Skin epidermis (tissue), 12 donors: ENCODE measurements around the gene ARHGAP8.

Source experiments
- H3K27ac ChIP-seq, 21 experiments: fragments of 200-600 bp; sonication (generic) in 11 of 21; one replicate each; pipeline ENCODE4 v1.5.0; 2020; ENCODE audit warnings: mild to moderate bottlenecking in 3 of 21, inconsistent platforms in 2 of 21, moderate library complexity in 2 of 21
- H3K4me3 ChIP-seq, 7 experiments: fragments of 200-600 bp; sonication (generic) in 2 of 7; one replicate each; pipeline ENCODE4 v1.5.0; 2020; ENCODE audit warnings: inconsistent platforms in 2 of 7, mild to moderate bottlenecking in 2 of 7, moderate library complexity in 1 of 7

The ARHGAP8 gene

DNA sequence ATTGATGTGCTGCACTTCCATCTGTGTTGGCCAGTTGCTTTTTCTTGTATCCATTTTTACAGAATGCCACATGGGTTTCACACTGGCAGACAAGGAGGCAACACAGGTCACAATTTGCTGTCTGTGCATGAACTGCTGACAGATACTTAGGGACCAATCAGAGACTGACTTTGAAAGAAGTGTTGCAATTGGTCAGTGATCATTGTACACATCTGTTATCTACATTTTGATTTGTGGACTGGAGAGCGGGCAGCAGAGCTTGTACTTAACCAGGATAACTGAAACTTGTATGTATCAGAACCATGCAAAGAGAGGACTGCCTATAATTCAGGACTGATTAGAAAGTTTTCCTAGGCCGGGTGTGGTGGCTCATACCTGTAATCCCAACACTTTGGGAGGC is 28.6 kb upstream of the ARHGAP8 start:
- Histone ChIP-seq H3K27ac (no peak overlapping the region), H3K4me3 (no peak overlapping the region)

DNA sequence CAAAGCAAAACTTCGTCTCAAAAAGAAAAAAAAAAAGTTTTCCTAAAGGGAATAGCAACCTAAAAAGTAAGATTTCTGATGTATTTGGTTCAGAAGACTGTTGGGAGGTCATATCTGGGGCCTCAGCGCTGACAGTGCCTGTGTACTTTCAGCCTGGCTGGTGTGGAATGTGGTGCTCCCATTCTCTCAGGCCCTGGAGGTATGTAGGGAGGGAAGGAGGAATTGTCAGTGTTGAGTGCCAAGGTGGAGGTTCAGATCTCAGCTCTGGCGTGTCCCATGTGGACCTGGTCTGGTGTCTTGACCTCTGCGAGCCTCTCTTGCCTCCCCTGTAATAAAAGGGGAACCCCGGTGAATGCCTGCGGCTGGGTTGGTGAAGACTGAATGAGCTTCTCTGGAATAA is 28.0 kb upstream of the ARHGAP8 start:
- H3K4me3 ChIP-seq, result no peak overlapping the region

DNA sequence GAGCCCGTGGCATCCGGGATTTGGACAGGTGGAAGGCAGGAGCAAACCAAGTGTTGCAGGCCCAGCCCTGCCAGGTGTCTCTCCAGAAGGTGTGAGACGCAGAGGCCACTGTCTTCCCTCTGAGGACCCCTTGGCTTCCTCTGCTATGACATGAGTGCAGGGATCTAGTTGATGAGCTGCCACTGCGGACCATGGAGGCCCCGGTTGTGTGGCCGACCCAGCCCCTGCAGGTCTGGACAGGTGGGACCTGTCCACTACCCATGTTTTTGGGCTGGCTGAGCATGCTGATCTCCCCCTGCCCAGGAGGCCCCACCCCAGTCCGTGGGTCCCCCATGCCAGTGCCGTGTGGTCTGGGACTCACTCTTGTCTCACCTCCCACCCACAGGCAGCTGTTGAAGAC is 27.5 kb upstream of the ARHGAP8 start:
- no peak overlapping the region for H3K4me3 ChIP-seq
- H3K27ac ChIP-seq, result no peak overlapping the region

More for the DNA sequence above, 28.0 kb upstream of the ARHGAP8 start:
- no peak overlapping the region for H3K27ac ChIP-seq

GRCh38 chr22:44726439-44726838 is 25.9 kb upstream of the ARHGAP8 start:
- H3K27ac ChIP-seq, result no peak overlapping the region
- no peak overlapping the region for H3K4me3 ChIP-seq

GRCh38 chr22:44727148-44727547 is 25.2 kb upstream of the ARHGAP8 start:
- Histone ChIP-seq H3K27ac (no peak overlapping the region), H3K4me3 (no peak overlapping the region)

GRCh38 chr22:44727709-44728108 is 24.7 kb upstream of the ARHGAP8 start:
- Histone ChIP-seq H3K4me3 (no peak overlapping the region), H3K27ac (no peak overlapping the region)

DNA sequence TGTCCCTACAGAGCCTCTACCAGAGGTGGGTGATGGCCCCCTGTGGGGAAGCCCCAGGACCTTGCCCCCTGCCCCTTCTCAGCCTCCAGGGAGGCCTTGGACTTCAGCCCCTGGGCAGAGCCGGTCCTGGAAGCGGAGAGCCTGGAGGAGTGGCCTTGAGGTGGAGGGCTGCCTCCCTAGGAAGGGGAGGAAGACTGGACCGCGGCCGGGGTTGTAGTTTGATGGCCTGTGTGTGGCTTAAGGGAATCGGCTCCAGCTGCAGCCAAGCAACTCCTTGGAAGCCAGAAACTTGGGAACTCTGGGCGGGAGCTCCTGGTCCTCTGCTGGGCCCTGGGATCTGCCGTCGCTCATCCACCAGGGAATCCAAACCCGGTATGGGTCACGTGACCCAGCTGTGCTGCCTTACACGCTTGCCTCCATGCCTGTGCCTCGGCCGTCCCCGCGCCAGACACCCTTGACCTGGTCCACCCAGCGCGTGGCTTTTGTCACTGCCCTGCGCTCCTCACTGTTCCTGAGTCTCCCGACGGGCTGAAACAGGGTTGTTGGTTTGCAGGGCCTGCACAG is 23.5 kb upstream of the ARHGAP8 start:
- no peak overlapping the region for H3K4me3 ChIP-seq
- H3K27ac ChIP-seq, result peak overlapping the region in 3 of 21 experiments; percentile 10 to 28 (median 10)

- Histone ChIP-seq H3K4me3 (no peak overlapping the region), H3K27ac (peak overlapping the region in 3 of 21 experiments; percentile 10 to 28 (median 10))
Observed at GRCh38 chr22:44729391-44730021, 22.9 kb upstream of the ARHGAP8 start.

GRCh38 chr22:44730022-44730393 is 22.4 kb upstream of the ARHGAP8 start:
- Histone ChIP-seq H3K27ac (no peak overlapping the region), H3K4me3 (no peak overlapping the region)

GRCh38 chr22:44730490-44731356 is 21.7 kb upstream of the ARHGAP8 start:
- no peak overlapping the region for H3K27ac ChIP-seq
- H3K4me3 ChIP-seq, result no peak overlapping the region

DNA sequence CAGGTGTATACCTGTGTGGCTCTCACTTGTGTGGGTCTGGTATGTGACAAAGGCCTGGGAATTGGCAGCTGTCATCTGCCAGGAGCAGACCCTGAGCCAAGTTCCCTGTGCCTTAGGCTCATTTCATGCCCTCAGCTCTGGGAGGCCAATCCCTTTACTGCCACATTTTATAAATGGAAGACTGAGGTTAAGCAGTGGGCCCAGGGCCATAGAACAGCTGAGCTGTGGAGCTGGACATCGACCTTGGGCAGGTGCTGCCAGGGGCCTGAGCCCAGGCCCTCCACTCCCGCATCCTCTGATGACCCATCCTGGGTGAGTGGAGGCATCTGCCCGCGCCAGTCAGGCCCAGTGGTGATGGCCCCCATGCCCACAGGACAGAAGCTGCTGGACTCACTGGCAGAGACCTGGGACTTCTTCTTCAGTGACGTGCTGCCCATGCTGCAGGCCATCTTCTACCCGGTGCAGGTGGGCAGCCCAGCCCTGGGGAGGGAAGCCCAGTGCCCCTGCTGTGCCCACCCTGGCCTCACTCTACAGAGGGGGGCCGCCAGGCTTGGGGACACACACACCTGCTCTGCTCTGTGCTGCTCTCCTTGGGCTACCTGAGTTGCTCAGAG is 20.9 kb upstream of the ARHGAP8 start:
- no peak overlapping the region for H3K27ac ChIP-seq
- no peak overlapping the region for H3K4me3 ChIP-seq

DNA sequence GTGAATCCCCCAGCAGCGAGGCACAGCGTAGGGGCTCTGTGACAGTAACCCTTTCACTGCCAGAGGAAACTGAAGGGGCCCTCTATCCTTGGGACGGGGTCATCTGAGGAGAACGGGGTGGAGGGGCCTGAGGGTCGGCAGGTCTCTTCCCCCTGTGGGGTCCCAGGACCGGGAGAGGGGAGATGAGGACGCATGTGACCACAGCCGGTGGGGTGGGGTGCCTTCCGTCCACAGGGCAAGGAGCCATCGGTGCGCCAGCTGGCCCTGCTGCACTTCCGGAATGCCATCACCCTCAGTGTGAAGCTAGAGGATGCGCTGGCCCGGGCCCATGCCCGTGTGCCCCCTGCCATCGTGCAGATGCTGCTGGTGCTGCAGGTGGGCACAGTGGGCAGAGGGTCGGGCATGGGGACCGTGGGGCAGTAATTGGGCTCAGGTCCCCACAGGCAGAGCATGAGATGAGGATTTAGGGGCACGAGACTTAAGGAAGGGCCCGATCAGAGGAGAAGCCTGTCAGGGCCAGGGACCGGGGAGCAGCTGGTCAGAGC is 20.3 kb upstream of the ARHGAP8 start:
- Histone ChIP-seq H3K27ac (no peak overlapping the region), H3K4me3 (no peak overlapping the region)

- Histone ChIP-seq H3K4me3 (no peak overlapping the region), H3K27ac (no peak overlapping the region)
Observed at GRCh38 chr22:44732661-44733060, 19.7 kb upstream of the ARHGAP8 start.

GRCh38 chr22:44733426-44734106 is 18.8 kb upstream of the ARHGAP8 start:
- H3K4me3 ChIP-seq, result no peak overlapping the region
- no peak overlapping the region for H3K27ac ChIP-seq

DNA sequence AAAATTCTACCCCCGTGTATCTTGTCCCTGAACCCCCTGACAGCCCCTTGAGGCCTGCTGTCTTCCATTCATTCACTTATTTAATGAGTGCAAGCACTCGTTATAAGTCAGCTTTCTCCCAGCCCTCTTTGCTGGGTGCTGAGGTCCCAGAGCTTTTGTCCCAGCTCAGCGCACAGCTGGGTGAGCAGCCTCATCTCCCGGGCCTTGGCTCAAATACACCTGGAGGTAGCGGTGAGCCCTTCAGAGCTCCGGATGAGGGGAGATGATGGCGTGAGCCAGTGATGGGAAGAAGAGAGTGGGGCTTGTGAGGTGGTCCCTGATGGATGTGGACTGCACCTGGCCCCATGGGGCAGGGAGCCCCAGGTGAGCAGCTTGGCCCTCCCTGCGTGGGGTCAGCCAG is 18.1 kb upstream of the ARHGAP8 start:
- no peak overlapping the region for H3K27ac ChIP-seq
- no peak overlapping the region for H3K4me3 ChIP-seq

DNA sequence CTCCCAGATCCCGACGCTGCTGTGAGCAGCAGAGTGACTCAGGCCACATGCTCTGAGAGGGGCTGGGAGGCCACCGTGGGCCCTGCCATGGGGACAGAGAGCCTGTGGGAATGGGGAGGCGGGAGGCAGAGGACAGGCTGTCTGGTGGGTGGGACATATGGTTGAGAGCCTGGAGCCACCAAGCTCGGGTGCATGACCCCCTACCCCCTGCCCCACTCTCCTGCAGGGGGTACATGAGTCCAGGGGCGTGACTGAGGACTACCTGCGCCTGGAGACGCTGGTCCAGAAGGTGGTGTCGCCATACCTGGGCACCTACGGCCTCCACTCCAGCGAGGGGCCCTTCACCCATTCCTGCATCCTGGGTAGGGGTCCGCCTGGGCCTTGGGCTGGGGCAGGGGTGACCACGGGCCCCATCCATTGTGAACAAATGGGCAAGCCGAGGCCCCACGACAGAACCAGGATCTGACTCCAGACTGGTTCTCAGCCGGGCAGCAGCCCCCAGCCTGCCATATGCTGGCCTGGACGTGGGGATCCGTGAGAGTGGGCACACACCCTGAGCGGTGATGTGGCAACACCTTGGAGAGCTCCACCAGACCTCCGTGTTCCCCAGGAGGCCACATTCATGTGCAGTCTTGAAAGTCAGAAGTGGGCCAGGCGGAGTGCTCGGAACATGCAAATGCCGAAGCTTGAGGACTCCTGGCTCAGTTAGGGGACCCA is 17.4 kb upstream of the ARHGAP8 start:
- no peak overlapping the region for H3K27ac ChIP-seq
- no peak overlapping the region for H3K4me3 ChIP-seq

DNA sequence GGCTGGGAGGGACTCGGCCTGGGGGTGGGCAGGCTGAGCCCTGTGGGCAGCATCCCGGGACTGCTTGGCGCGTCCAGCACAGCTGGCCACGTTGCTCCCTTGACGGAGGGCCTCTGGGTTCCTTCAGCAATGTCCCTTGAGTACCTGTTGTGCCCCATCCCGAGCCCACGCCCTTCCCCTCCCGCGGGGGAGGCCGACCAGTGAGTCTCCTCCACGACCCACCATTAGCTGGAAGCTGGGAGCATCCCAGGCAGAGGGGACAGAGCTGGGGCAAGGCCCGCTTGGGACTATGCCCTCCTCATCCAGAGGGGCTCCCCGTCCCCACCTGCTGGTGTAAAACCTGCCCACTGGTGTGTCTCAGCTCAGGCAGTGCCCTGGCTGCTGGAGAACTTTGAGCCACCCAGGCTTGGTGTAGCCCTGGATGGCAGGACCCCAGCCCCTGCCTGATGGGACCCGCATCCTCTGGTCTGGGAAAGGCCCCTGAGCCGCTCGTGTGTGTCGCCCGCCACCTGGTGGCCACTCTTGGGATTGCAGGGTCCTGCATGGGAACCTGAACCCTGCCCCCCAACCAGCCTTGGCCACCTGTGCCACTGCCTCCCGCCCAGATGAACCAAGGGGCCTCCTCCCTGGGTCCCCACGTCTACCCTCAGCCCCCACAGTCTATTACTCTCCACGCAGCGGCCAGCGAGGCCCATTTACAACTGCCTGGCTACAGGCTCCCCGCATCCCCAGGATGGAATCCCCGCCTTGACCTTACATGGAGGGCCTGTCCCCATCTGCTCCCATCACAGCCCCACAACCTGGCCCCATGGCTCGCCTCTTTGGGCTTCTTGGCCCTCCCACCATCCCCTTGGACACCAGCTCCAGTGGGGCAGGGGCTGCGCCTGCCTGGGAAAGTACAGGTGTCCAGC is 16.6 kb upstream of the ARHGAP8 start:
- no peak overlapping the region for H3K4me3 ChIP-seq
- no peak overlapping the region for H3K27ac ChIP-seq
